HUES48 (cell line): Measurements from ENCODE around the gene CAMKV.
"Not testable (repeated sequence)": the region's sequence is repeated elsewhere in the genome, so short reads cannot be mapped to it uniquely, and the experiment has no call there.

Experiments
- H3K27ac ChIP-seq: one replicate; pipeline ENCODE4 v1.7.0; 2013; ENCODE audit warnings: low read depth, low read length, inconsistent platforms
- H3K27me3 ChIP-seq: 2 replicates; pipeline ENCODE4 v1.6.1; 2013; ENCODE audit warnings: mild to moderate bottlenecking, low read length; ENCODE audit not compliant: control insufficient read depth, insufficient read depth
- H3K36me3 ChIP-seq: 2 replicates; pipeline ENCODE4 v1.6.1; 2013; ENCODE audit warnings: low read length; ENCODE audit not compliant: control insufficient read depth, insufficient read depth
- H3K4me1 ChIP-seq: 2 replicates; pipeline ENCODE4 v1.6.1; 2013; ENCODE audit warnings: mild to moderate bottlenecking, low read length; ENCODE audit not compliant: control insufficient read depth, insufficient read depth
- H3K4me3 ChIP-seq: 2 replicates; pipeline ENCODE4 v1.5.1; 2013; ENCODE audit warnings: mild to moderate bottlenecking, low read depth, low read length
- H3K9ac ChIP-seq: 2 replicates; pipeline ENCODE4 v1.6.1; 2013; ENCODE audit warnings: mild to moderate bottlenecking, low read depth, low read length, moderate library complexity
- H3K9me3 ChIP-seq: 2 replicates; pipeline ENCODE4 v1.6.1; 2013; ENCODE audit warnings: low read length; ENCODE audit not compliant: control insufficient read depth, insufficient read depth

The CAMKV gene

DNA sequence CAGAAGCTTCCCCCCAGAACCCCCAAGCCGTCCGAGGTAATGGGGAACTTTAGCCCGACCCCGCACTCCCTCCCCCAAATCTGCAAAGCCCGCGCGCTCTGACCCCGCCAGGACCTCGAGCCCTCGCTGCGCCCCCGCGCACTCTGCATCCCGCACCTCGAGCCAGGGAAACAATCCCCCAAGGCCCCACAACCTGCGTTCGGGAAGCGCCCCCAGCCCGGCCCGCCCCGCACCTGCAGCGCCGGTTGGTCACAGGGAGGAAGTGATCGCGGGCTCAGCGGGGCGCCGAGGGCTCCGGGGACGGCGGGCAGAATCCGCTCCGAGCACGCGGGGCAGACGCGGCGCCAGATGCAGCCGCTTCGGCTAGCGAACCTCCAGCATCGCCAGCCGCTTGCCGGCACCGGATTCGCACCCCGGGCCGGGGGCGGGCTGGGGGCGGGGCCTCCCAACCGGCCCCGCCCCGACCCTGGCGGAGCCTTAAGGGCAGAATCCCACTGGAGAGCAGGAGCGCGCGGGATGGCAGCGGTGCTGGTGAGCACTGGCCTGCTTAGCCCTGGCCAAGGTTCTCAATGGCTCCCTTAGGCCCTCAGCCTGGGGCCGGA is at the start of gene CAMKV:
Gene CAMKV (minus strand): TSS at position 382 of the 602 bp plus-strand sequence. CDS start 7,518 bp downstream, outside the sequence.
- no peaks in the 10 kb centered on the region for H3K36me3 ChIP-seq
- H3K27ac ChIP-seq = peak within 1 kb of the TSS; percentile 61
- H3K4me1 ChIP-seq = peaks cover 21% of the 10 kb centered on the region
- H3K4me3 ChIP-seq = peak within 1 kb of the TSS; percentile 75
- H3K9ac ChIP-seq = peak within 1 kb of the TSS; percentile 5; the same call in 1 of the 2 replicates
- peaks cover 12% of the 10 kb centered on the region; the same call in 1 of the 2 replicates for H3K27me3 ChIP-seq
- no peaks in the 10 kb centered on the region for H3K9me3 ChIP-seq

DNA sequence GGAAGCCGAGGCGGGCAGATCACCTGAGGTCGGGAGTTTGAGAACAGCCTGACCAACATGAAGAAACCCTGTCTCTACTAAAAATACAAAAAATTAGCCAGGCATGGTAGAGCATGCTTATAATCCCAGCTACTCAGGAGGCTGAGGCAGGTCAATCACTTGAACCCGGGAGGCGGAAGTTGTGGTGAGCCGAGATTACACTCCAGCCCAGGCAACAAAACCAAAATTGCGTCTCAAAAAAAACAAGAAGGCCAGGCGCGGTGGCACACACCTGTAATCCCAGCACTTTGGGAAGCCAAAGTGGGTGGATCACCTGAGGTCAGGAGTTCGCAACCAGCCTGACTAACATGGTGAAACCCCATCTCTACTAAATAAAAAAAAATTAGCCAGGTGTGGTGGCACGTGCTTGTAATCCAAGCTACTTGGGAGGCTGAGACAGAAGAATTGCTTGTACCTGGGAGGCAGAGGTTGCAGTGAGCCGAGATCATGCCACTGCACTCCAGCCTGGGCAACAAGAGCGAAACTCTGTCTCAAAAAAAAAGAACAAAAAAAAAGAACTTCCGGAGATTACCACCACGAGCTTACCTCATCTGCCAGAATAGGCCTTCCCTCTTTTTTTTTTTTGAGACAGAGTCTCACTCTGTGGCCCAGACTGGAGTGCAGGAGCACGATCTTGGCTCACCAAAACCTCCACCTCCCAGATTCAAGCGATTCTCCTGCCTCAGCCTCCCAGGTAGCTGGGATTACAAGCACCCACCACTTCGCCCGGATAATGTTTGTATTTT is 48.3 kb upstream of the CAMKV start:
- H3K9me3 ChIP-seq, H3K4me1 ChIP-seq, H3K36me3 ChIP-seq, H3K4me3 ChIP-seq, H3K27me3 ChIP-seq, H3K9ac ChIP-seq, H3K27ac ChIP-seq: not testable (repeated sequence)

GRCh38 chr3:49916686-49917085 is 47.0 kb upstream of the CAMKV start:
- H3K9me3 ChIP-seq = no peaks in the 10 kb centered on the region
- H3K27ac ChIP-seq = no peak overlapping the region
- no peaks in the 10 kb centered on the region for H3K4me1 ChIP-seq
- H3K9ac ChIP-seq = no peak overlapping the region
- no peaks in the 10 kb centered on the region for H3K36me3 ChIP-seq
- no peak overlapping the region for H3K4me3 ChIP-seq
- no peaks in the 10 kb centered on the region for H3K27me3 ChIP-seq

DNA sequence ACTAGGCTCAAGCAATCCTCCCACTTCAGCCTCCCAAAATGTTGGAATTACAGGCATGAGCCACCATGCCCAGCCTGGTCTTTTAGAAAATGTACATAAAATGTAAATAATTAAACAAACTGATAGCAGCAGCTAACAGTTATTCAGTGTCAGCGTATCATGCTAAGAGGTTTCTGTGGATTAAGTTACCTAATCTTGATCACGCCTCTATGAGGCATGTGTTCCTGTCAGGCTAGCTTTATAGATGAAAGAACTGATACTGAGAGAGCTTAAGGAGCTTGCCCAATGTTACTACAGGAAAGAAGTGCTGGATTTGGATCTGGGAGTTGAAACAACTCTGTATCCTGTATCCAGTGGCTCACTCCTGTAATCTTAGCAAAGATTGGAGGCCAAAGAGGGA is 45.2 kb upstream of the CAMKV start:
- no peak overlapping the region for H3K4me3 ChIP-seq
- no peak overlapping the region for H3K27ac ChIP-seq
- no peak overlapping the region for H3K9ac ChIP-seq
- no peaks in the 10 kb centered on the region; the same call in 1 of the 2 replicates for H3K27me3 ChIP-seq
- no peaks in the 10 kb centered on the region for H3K9me3 ChIP-seq
- H3K4me1 ChIP-seq = peaks cover 13% of the 10 kb centered on the region
- H3K36me3 ChIP-seq = no peaks in the 10 kb centered on the region

DNA sequence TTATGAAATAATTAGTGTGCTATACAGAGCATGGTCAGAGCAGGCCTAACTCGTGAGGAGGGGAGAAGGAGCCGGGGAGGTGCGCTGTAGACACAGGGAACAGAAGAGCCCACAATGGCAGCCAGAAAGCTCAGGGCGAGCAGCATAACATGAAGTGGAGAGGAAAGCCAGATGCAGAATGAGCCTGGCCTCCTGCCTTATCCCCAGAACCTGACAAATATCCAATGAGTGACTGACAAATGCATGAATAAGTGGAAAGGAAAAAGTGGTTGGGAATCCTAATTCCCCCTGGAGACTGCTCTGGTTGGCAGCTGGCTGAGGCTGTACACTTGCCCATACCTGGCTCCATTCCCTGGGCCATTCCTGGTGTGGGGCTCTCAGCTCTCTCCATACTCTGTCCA is 43.2 kb upstream of the CAMKV start:
- Histone ChIP-seq H3K36me3 (no peaks in the 10 kb centered on the region), H3K4me1 (peaks cover 24% of the 10 kb centered on the region), H3K27ac (no peak overlapping the region)

DNA sequence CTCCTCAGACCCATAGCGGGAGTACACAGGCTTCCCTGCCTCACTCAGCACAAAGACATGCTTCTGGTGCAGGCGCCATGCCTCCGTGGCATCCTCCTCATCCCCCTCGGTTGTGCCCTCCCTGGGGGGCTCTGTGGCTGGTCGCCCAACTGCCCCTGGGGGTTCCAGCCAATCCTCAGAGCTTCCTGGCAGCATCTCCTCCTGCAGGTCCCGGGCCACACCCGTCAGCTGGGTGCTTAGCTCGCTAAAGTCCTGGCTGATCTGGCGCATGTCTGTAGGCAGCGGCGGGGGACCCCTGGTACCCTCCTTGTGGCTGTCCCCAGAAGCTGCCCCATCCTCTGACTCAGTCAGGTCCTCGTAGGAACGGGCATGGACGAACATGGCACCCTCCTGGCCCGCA is 41.9 kb upstream of the CAMKV start:
- H3K9ac ChIP-seq = no peak overlapping the region
- H3K4me1 ChIP-seq = peaks cover 25% of the 10 kb centered on the region
- no peak overlapping the region for H3K27ac ChIP-seq
- peaks cover 12% of the 10 kb centered on the region for H3K27me3 ChIP-seq
- H3K9me3 ChIP-seq = no peaks in the 10 kb centered on the region
- no peak overlapping the region for H3K4me3 ChIP-seq
- no peaks in the 10 kb centered on the region for H3K36me3 ChIP-seq

More for the DNA sequence above, 43.2 kb upstream of the CAMKV start:
- peaks cover 12% of the 10 kb centered on the region for H3K27me3 ChIP-seq
- no peak overlapping the region for H3K4me3 ChIP-seq
- no peak overlapping the region for H3K9ac ChIP-seq
- H3K9me3 ChIP-seq = no peaks in the 10 kb centered on the region

DNA sequence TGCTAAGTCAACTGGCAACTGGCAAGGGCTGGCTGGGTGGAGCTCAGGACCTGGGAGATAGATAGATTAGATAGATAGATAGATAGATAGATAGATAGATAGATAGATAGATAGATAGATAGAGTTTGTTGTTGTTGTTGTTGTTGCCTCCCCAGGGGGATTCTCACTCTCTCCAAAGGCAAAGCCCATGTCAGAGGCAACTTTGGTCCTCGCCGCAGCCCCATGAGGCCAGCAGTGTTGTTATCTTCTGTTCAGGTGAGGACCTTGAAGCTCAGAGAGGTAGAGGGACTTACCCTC is 41.4 kb upstream of the CAMKV start:
- H3K36me3 ChIP-seq = no peaks in the 10 kb centered on the region
- no peak overlapping the region for H3K9ac ChIP-seq
- peaks cover 29% of the 10 kb centered on the region for H3K4me1 ChIP-seq
- peak overlapping the region; percentile 50; the same call in 1 of the 2 replicates for H3K4me3 ChIP-seq
- H3K9me3 ChIP-seq = no peaks in the 10 kb centered on the region
- H3K27me3 ChIP-seq = peaks cover 12% of the 10 kb centered on the region
- H3K27ac ChIP-seq = no peak overlapping the region

- Histone ChIP-seq H3K9ac (no peak overlapping the region), H3K27ac (no peak overlapping the region), H3K4me1 (peaks cover 34% of the 10 kb centered on the region), H3K36me3 (no peaks in the 10 kb centered on the region), H3K9me3 (no peaks in the 10 kb centered on the region), H3K27me3 (peaks cover 12% of the 10 kb centered on the region), H3K4me3 (peak overlapping the region; percentile 50)
These were observed 40.9 kb upstream of the CAMKV start for GRCh38 chr3:49910409-49911123.

DNA sequence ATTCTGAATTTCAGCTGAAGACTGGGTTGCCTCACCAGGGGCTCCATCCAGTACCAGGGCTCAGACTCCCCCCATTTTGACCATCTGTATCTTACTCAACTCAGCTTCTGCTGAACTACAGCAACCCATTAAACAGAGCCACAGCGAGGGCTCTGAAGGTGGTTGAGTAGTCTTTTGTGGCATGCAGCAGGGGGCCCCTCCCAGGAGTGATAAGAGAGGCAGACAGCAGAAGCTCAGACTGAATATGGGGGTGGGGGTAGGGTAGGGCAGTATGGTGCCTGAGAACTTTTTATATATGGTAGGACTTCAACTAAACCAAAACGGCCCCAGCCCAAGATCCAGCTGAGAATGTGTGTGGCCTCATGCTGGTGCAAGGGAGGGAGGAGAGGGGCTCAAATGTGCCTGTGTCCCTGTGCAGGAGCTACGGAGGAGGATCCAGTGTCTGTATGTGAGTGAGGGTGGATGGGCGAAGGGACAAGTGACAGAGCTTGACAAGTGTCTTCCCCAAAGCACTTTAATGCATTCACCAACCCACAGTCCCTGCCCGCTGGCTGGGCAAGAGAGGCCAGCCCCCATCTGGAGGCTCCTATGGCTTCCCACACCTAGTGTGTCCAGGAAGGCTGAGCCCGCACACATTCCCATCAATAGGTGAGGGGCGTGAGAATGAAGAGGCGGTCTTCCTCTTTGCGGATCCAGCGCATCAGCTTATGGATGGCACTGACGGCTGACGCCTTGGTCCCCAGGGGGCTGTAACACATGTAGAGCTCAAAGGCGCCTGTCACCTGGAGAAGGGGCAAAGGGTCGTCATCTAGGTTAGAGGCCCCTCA is 38.9 kb upstream of the CAMKV start:
- no peak overlapping the region for H3K27ac ChIP-seq
- H3K27me3 ChIP-seq = peaks cover 12% of the 10 kb centered on the region
- no peaks in the 10 kb centered on the region for H3K9me3 ChIP-seq
- H3K9ac ChIP-seq = no peak overlapping the region
- H3K4me3 ChIP-seq = no peak overlapping the region
- H3K4me1 ChIP-seq = peaks cover 38% of the 10 kb centered on the region
- H3K36me3 ChIP-seq = no peaks in the 10 kb centered on the region

GRCh38 chr3:49906073-49906743 is 36.5 kb upstream of the CAMKV start:
- peaks cover 40% of the 10 kb centered on the region for H3K4me1 ChIP-seq
- peaks cover 15% of the 10 kb centered on the region for H3K27me3 ChIP-seq
- H3K9ac ChIP-seq = no peak overlapping the region
- H3K36me3 ChIP-seq = no peaks in the 10 kb centered on the region
- no peaks in the 10 kb centered on the region for H3K9me3 ChIP-seq
- no peak overlapping the region for H3K27ac ChIP-seq
- H3K4me3 ChIP-seq = no peak overlapping the region
